ENCODE data around the gene CARD14.

CARD14 gene

GRCh38 chr17:80169784-80170500, at the start of gene CARD14:
CARD14 (plus strand) TSS chr17:80170030; CDS start chr17:80181439, 11,409 bp downstream.
- DNase-seq (ENCODE audit: low read depth) = no peak

- DNase-seq (ENCODE audit: low read depth) = no peak
Observed at GRCh38 chr17:80122026-80122575, 47.7 kb upstream of the CARD14 start.

GRCh38 chr17:80122926-80123505, 46.8 kb upstream of the CARD14 start:
- no peak for DNase-seq (ENCODE audit: low read depth)

GRCh38 chr17:80123791-80124190, 46.0 kb upstream of the CARD14 start:
- peak; percentile 21 for DNase-seq (ENCODE audit: low read depth)

GRCh38 chr17:80124351-80124981, 45.4 kb upstream of the CARD14 start:
- DNase-seq (ENCODE audit: low read depth) = peak; percentile 33

GRCh38 chr17:80125656-80126448, 44.0 kb upstream of the CARD14 start:
- peak; percentile 72 for DNase-seq (ENCODE audit: low read depth)

- DNase-seq (ENCODE audit: low read depth) = peak; percentile 42
Observed at GRCh38 chr17:80126449-80126715, 43.4 kb upstream of the CARD14 start.

GRCh38 chr17:80129006-80129565, 40.7 kb upstream of the CARD14 start:
- DNase-seq (ENCODE audit: low read depth) = no peak

- no peak for DNase-seq (ENCODE audit: low read depth)
Observed at GRCh38 chr17:80130992-80131391, 38.8 kb upstream of the CARD14 start.

GRCh38 chr17:80132906-80133625, 36.8 kb upstream of the CARD14 start:
- no peak for DNase-seq (ENCODE audit: low read depth)

- DNase-seq (ENCODE audit: low read depth) = no peak
Observed at GRCh38 chr17:80133626-80133970, 36.2 kb upstream of the CARD14 start.

- DNase-seq (ENCODE audit: low read depth) = no peak
Observed at GRCh38 chr17:80137131-80137530, 32.7 kb upstream of the CARD14 start.

- DNase-seq (ENCODE audit: low read depth) = no peak
Observed at GRCh38 chr17:80138856-80139426, 30.9 kb upstream of the CARD14 start.

- no peak for DNase-seq (ENCODE audit: low read depth)
Observed at GRCh38 chr17:80141463-80142165, 28.2 kb upstream of the CARD14 start.

- no peak for DNase-seq (ENCODE audit: low read depth)
Observed at GRCh38 chr17:80142929-80143328, 26.9 kb upstream of the CARD14 start.

GRCh38 chr17:80145076-80146075, 24.5 kb upstream of the CARD14 start:
- DNase-seq (ENCODE audit: low read depth) = peak; percentile 12

GRCh38 chr17:80146121-80147034, 23.5 kb upstream of the CARD14 start:
- peak; percentile 14 for DNase-seq (ENCODE audit: low read depth)

Data from iris pigment epithelial cell (primary cell).